SK-MEL-5 (cell line): ENCODE measurements around the gene TMEFF2. TPM values are rescaled to one million over a fixed set of nuclear protein-coding genes. Genes with fewer than 3 reads are reported as not detected.

ENCODE experiments used
- DNase-seq: peaks from one replicate; pipeline ENCODE4 v3.0.0-alpha.2; 2016; ENCODE audit warnings: low read depth, low spot score
- in situ Hi-C: cut with HindIII; loops from 2 replicates; pipeline ENCODE4 v1.10.0; 2016; ENCODE audit warnings: low sequenced_read_pairs, high pct_unique_total_duplicates, low pct_unique_long_range_greater_than_20kb
- polyA plus RNA-seq, 2 experiments: library from polyadenylated mRNA; depleted of rRNA; stranded (reverse); fragments of >200 nt; gene quantifications; 2 replicates each; pipeline ENCODE4 v1.2.3, GENCODE V29; 2015
- total RNA-seq: library from RNA; depleted of rRNA; stranded (reverse); fragments of >200 nt; shearing (Covaris generic); gene quantifications from 2 replicates; pipeline ENCODE4 v1.2.3, GENCODE V29; 2014; rRNA removed

The TMEFF2 gene
- total RNA-seq: 0.03 TPM in 1 of 2 replicates, not detected in the other
- polyA plus RNA-seq (2015; cell fraction: cytosol; rRNA removed): 0.14 and 0.35 TPM in 2 replicates
- polyA plus RNA-seq (2015; cell fraction: nucleus; rRNA removed): 0.48 TPM in 1 of 2 replicates, not detected in the other

GRCh38 chr2:192194866-192195547 is at the start of gene TMEFF2:
TMEFF2 (minus strand) TSS chr2:192194933; CDS start chr2:192194524, 409 bp downstream.
- in situ Hi-C loops: no loop called here
- DNase-seq: peak; percentile 46

GRCh38 chr2:192243488-192243887 is 48.8 kb upstream of the TMEFF2 start:
- no peak for DNase-seq

GRCh38 chr2:192236136-192236535 is 41.4 kb upstream of the TMEFF2 start:
- in situ Hi-C loops: no loop called here
- no peak for DNase-seq

More at GRCh38 chr2:192243488-192243887, 48.8 kb upstream of the TMEFF2 start:
- in situ Hi-C loops: no loop called here

- in situ Hi-C loops: no loop called here
- DNase-seq: no peak
These were observed 36.2 kb upstream of the TMEFF2 start for GRCh38 chr2:192230889-192231453.

- in situ Hi-C loops: no loop called here
These were observed 34.0 kb upstream of the TMEFF2 start for GRCh38 chr2:192228685-192229084.

GRCh38 chr2:192218970-192219369 is 24.2 kb upstream of the TMEFF2 start:
- no peak for DNase-seq
- in situ Hi-C loops: no loop called here

More at GRCh38 chr2:192228685-192229084, 34.0 kb upstream of the TMEFF2 start:
- DNase-seq: no peak

- DNase-seq: no peak
- in situ Hi-C loops: no loop called here
These were observed 23.6 kb upstream of the TMEFF2 start for GRCh38 chr2:192218377-192218776.

- DNase-seq: no peak
- in situ Hi-C loops: no loop called here
These were observed 21.6 kb upstream of the TMEFF2 start for GRCh38 chr2:192216336-192216735.

GRCh38 chr2:192215096-192215877 is 20.6 kb upstream of the TMEFF2 start:
- in situ Hi-C loops: no loop called here
- no peak for DNase-seq

GRCh38 chr2:192208848-192209247 is 14.1 kb upstream of the TMEFF2 start:
- in situ Hi-C loops: no loop called here
- DNase-seq: no peak

- in situ Hi-C loops: no loop called here
- DNase-seq: no peak
These were observed 11.7 kb upstream of the TMEFF2 start for GRCh38 chr2:192206399-192206798.

- no peak for DNase-seq
- in situ Hi-C loops: no loop called here
These were observed 9.1 kb upstream of the TMEFF2 start for GRCh38 chr2:192203876-192204275.

GRCh38 chr2:192202373-192202772 is 7.6 kb upstream of the TMEFF2 start:
- no peak for DNase-seq
- in situ Hi-C loops: no loop called here

GRCh38 chr2:192201116-192201515 is 6.4 kb upstream of the TMEFF2 start:
- in situ Hi-C loops: no loop called here
- DNase-seq: no peak

- peak; percentile 11 for DNase-seq
- in situ Hi-C loops: no loop called here
These were observed 2.6 kb upstream of the TMEFF2 start for GRCh38 chr2:192197357-192197756.

GRCh38 chr2:192196421-192197194 is 1.9 kb upstream of the TMEFF2 start:
- in situ Hi-C loops: no loop called here
- DNase-seq: no peak

- in situ Hi-C loops: no loop called here
- no peak for DNase-seq
These were observed 1.1 kb upstream of the TMEFF2 start for GRCh38 chr2:192195548-192196418.
